A673 (cell line): ENCODE measurements around the gene ACCSL. TPM values are rescaled to one million over a fixed set of nuclear protein-coding genes. Genes with fewer than 3 reads are reported as not detected.

Experiments used
- BruUV-seq: library from RNA; stranded (reverse); fragments of 400-500 nt; replicated peaks from 2 replicates; lab custom pipeline; 2021; lab: Mats Ljungman, UMichigan
- CTCF ChIA-PET: fragments of 300-600 bp; sonication (Branson Sonifier 250); formaldehyde crosslinking; loops from one replicate; lab custom pipeline; 2022; ENCODE audit warnings: antibody characterized with exemption; lab: Charles Lee
- POLR2A ChIA-PET: fragments of 300-600 bp; sonication (Branson Sonifier 250); formaldehyde crosslinking; loops from one replicate; lab custom pipeline; 2022; ENCODE audit warnings: antibody characterized with exemption; ENCODE audit not compliant: low non-redundant PET; lab: Charles Lee
- DNase-seq: peaks from one replicate; pipeline ENCODE4 v3.0.0-alpha.2; 2015; ENCODE audit warnings: low spot score
- H3K27ac ChIP-seq: fragments of 200-600 bp; sonication (generic); 2 replicates; pipeline ENCODE4 v1.5.1; 2016; ENCODE audit warnings: mixed run types, low read depth, mild to moderate bottlenecking, mixed read lengths, antibody characterized with exemption, low read length; ENCODE audit not compliant: poor library complexity, severe bottlenecking
- H3K27me3 ChIP-seq: fragments of 200-600 bp; sonication (generic); replicated peaks from 2 replicates; pipeline ENCODE4 v1.6.1; 2017; ENCODE audit warnings: mixed run types, low read depth, mild to moderate bottlenecking, mixed read lengths, antibody characterized with exemption, low read length; ENCODE audit not compliant: insufficient read depth, poor library complexity
- H3K36me3 ChIP-seq: fragments of 200-600 bp; sonication (generic); 2 replicates; pipeline ENCODE4 v1.6.1; 2016; ENCODE audit warnings: mixed run types, mild to moderate bottlenecking, mixed read lengths, antibody characterized with exemption, low read length; ENCODE audit not compliant: insufficient read depth, poor library complexity, severe bottlenecking
- H3K4me1 ChIP-seq: fragments of 200-600 bp; sonication (generic); 2 replicates; pipeline ENCODE4 v1.6.1; 2017; ENCODE audit warnings: mixed run types, mild to moderate bottlenecking, mixed read lengths, antibody characterized with exemption, low read length; ENCODE audit not compliant: insufficient read depth, poor library complexity, severe bottlenecking
- H3K4me3 ChIP-seq: fragments of 200-600 bp; sonication (generic); 2 replicates; pipeline ENCODE4 v1.5.1; 2016; ENCODE audit warnings: low read depth, mixed run types, mild to moderate bottlenecking, mixed read lengths, low read length; ENCODE audit not compliant: poor library complexity, severe bottlenecking
- H3K9me3 ChIP-seq: fragments of 200-600 bp; sonication (generic); 2 replicates; pipeline ENCODE4 v1.6.1; 2016; ENCODE audit warnings: mixed run types, low read depth, mild to moderate bottlenecking, mixed read lengths, antibody characterized with exemption, low read length; ENCODE audit not compliant: poor library complexity, severe bottlenecking
- CTCF ChIP-seq: fragments of 300-800, 200-600 bp; sonication (generic); conservative IDR thresholded peaks from 2 replicates; pipeline ENCODE4 v1.5.1; 2017; ENCODE audit warnings: low read depth, mild to moderate bottlenecking, antibody characterized with exemption, low read length, moderate library complexity, mixed read lengths
- EZH2 ChIP-seq: fragments of 200-600 bp; sonication (generic); IDR thresholded peaks from 2 replicates; pipeline ENCODE4 v1.6.1; 2017; ENCODE audit warnings: borderline replicate concordance, low read depth, mild to moderate bottlenecking, mixed read lengths, antibody characterized with exemption, low read length; ENCODE audit not compliant: poor library complexity, severe bottlenecking
- intact Hi-C: fragments of 100-400 bp; cut with micrococcal nuclease; formaldehyde crosslinking; loops from one replicate; pipeline ENCODE4 v1.10.0; 2022; ENCODE audit not compliant: unreplicated experiment
- total RNA-seq: library from RNA; stranded (reverse); gene quantifications from 2 replicates; pipeline ENCODE4 v1.2.3, GENCODE V29; 2021

Gene ACCSL
- total RNA-seq, 1 experiment from 2014 or later: not detected

DNA sequence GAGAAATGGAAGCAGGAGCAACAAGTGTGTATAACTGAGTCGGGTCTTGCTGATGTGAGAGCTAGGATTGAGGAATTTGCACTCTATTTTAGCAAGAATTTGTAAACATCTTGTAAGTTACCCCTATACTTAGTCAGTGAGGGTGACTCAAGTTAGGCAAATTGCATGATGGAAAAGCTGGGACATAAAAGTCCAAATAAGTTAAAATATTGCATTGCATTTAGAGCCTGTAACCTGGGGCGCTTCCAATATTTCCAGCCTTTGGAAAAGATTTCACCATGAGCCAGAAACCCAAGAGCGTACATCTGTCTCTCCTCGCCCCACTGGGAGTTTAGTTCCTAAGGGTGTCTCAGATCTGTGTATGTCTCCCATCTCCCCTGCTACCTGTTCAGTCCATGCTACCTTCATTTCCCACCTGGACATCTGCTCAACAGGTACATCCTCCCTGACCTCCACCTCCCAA lies 37.0 kb upstream of the ACCSL start:
- Histone ChIP-seq H3K27me3 (peaks cover 6% of the 10 kb centered on the region), H3K9me3 (no peaks in the 10 kb centered on the region), H3K36me3 (no peaks in the 10 kb centered on the region), H3K4me3 (no peak overlapping the region), H3K4me1 (peaks cover under 1% of the 10 kb centered on the region), H3K27ac (no peak overlapping the region)
- intact Hi-C loops: no loop called here
- no TSS peak for BruUV-seq
- TF ChIP-seq CTCF (no peak), EZH2 (no peak)
- ChIA-PET POLR2A (no interaction called here), CTCF (no interaction called here)
- DNase-seq: no peak

GRCh38 chr11:44011797-44012196 lies 36.0 kb upstream of the ACCSL start:
- intact Hi-C loops: no loop called here
- CTCF ChIA-PET: no interaction called here
- no peak for DNase-seq

DNA sequence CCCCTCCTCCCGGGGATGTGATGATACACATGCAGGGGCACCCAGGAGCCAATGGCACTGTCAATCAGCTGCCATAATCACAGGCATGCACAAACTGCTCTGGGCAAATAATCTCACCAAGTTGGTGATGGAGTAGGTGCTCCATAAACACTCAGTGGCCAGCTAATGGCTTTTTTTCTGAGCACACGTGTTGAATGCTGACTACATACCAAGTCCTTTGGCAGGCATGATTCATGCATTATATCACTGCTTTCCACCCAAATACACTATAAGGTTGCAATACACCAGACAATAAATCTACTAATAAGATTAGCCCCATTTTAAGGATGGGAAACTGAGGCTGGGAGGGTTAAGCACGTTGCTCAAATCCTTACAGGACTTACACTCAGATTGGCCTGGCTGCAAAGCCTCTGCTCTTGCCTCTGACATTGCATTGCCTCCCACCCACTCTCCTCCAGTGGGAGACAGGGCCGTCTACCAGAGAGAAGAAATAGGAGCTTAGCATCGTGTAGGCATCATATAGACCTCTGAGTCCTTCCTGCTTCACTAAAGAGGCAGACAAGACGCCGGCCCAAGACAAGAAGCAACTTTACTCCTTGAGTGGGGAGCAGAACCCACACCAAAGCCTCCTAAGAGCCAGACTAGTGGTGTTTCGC lies 32.7 kb upstream of the ACCSL start:
- no peak for DNase-seq
- Histone ChIP-seq H3K36me3 (no peaks in the 10 kb centered on the region), H3K9me3 (no peaks in the 10 kb centered on the region), H3K27ac (no peak overlapping the region), H3K4me1 (no peaks in the 10 kb centered on the region), H3K4me3 (no peak overlapping the region), H3K27me3 (peaks cover 19% of the 10 kb centered on the region)
- intact Hi-C loops: no loop called here
- TF ChIP-seq CTCF (no peak), EZH2 (no peak)
- ChIA-PET POLR2A (no interaction called here), CTCF (no interaction called here)
- BruUV-seq: no TSS peak

More at GRCh38 chr11:44011797-44012196, 36.0 kb upstream of the ACCSL start:
- POLR2A ChIA-PET: no interaction called here
- Histone ChIP-seq H3K9me3 (no peaks in the 10 kb centered on the region), H3K36me3 (no peaks in the 10 kb centered on the region), H3K27me3 (peaks cover 6% of the 10 kb centered on the region), H3K27ac (no peak overlapping the region), H3K4me1 (no peaks in the 10 kb centered on the region), H3K4me3 (no peak overlapping the region)
- TF ChIP-seq CTCF: no peak
- TF ChIP-seq EZH2: no peak
- no TSS peak for BruUV-seq
